ENCODE measurements around the gene HSD3B2. TPM values are rescaled to one million over a fixed set of nuclear protein-coding genes. Genes with fewer than 3 reads are reported as not detected.

HSD3B2 gene
- total and polyA plus RNA-seq, 2 donors (not counting 3 experiments of a cell fraction or from before 2014, with no cell fraction given): not detected

- ChIA-PET POLR2A (no interaction called here), CTCF (interaction anchor here (1.6 kb wide), 1 partner anchor 9 kb away, joined by 4 read pairs; no protein-coding TSS in a partner anchor)
- Histone ChIP-seq H3K27me3 (ENCODE audit: control insufficient read depth in 2 of 2, insufficient read depth in 2 of 2, low read length in 2 of 2) (no peaks in the 10 kb centered on the region), H3K9me1 (replicated peaks; ENCODE audit: control insufficient read depth, extremely low read depth, insufficient read depth, low read length) (no peaks in the 10 kb centered on the region), H4K20me1 (replicated peaks; ENCODE audit: control insufficient read depth, extremely low read depth, insufficient read depth, low read length) (no peaks in the 10 kb centered on the region), H3K79me2 (ENCODE audit: control insufficient read depth, insufficient read depth, low read length) (no peaks in the 10 kb centered on the region), H3K4me1 (ENCODE audit: control insufficient read depth, extremely low read depth, insufficient read depth, low read length) (no peaks in the 10 kb centered on the region), H3K9me3 (replicated peaks; ENCODE audit: control insufficient read depth, insufficient read depth, low read length) (no peaks in the 10 kb centered on the region), H3K4me3 (replicated peaks in 1 of 3; ENCODE audit: insufficient read depth in 1 of 3, low read depth in 1 of 3, low read length in 3 of 3) (no peak overlapping the region), H2AFZ (ENCODE audit: low read depth, low read length) (no peak overlapping the region), H3K36me3 (ENCODE audit: control insufficient read depth in 2 of 2, extremely low read depth in 1 of 2, insufficient read depth in 2 of 2, low read length in 2 of 2) (no peaks in the 10 kb centered on the region), H3K27ac (ENCODE audit: insufficient read depth, low read depth, low read length) (no peak overlapping the region), H3K4me2 (ENCODE audit: insufficient read depth, low read length) (no peak overlapping the region), H3K9ac (replicated peaks; ENCODE audit: extremely low read depth, insufficient read depth, low read length) (no peak overlapping the region)
- BruUV-seq (replicated peaks): no TSS peak
- dilution Hi-C loops (cut with MboI; ENCODE audit: extremely low pct_ligation_motif_present, low sequenced_read_pairs): no loop called here
- intact Hi-C loops (cut with micrococcal nuclease): no loop called here
- FAIRE-seq: no peak
- TF ChIP-seq GATA2 (IDR thresholded peaks at IDR 0.05; ENCODE audit: insufficient read depth, insufficient read length, low read depth, low read length) (no peak), EZH2 (IDR thresholded peaks at IDR 0.05; ENCODE audit: borderline replicate concordance, low read depth, low read length, severe bottlenecking) (no peak), POLR2AphosphoS5 (IDR thresholded peaks at IDR 0.05; ENCODE audit: insufficient read depth, low read depth, low read length) (no peak), CTCF (IDR thresholded peaks at IDR 0.05; ENCODE audit: extremely low read depth in 1 of 2, insufficient read depth in 1 of 2, low read depth in 1 of 2, low read length in 2 of 2) (no peak), MYC (IDR thresholded peaks at IDR 0.05; ENCODE audit: low read depth, low read length) (no peak), POLR2A (IDR thresholded peaks at IDR 0.05; ENCODE audit: low read depth, low read length) (no peak), FOS (IDR thresholded peaks at IDR 0.05; ENCODE audit: borderline replicate concordance, insufficient read depth, low read length) (no peak), JUN (IDR thresholded peaks at IDR 0.05; ENCODE audit: borderline replicate concordance, insufficient read depth, insufficient read length, low read depth) (no peak)
- TF ChIP-seq, protein P1, sequence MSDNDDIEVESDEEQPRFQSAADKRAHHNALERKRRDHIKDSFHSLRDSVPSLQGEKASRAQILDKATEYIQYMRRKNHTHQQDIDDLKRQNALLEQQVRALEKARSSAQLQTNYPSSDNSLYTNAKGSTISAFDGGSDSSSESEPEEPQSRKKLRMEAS (IDR thresholded peaks at IDR 0.05; ENCODE audit: insufficient read depth, insufficient read length): no peak
- no peak for DNase-seq (ENCODE audit: low read depth, low spot score)
Observed at GRCh38 chr1:119466445-119466844, 51.5 kb downstream of the HSD3B2 start.

Measured in endothelial cell of umbilical vein (primary cell).